ENCODE data around the gene FKBP1B.
"Not testable (repeated sequence)": the region's sequence is repeated elsewhere in the genome, so short reads cannot be mapped to it uniquely, and the experiment has no call there.

- not testable (repeated sequence) for TF ChIP-seq ZNF138 (CRISPR knock-in tag; conservative IDR thresholded peaks at IDR 0.05); CTCF (IDR thresholded peaks at IDR 0.05); JUN (CRISPR knock-in tag; IDR thresholded peaks at IDR 0.05); E2F4 (CRISPR knock-in tag; IDR thresholded peaks at IDR 0.05; ENCODE audit: borderline replicate concordance, low read depth); MLX (CRISPR knock-in tag; IDR thresholded peaks at IDR 0.05); PRDM15 (CRISPR knock-in tag; IDR thresholded peaks at IDR 0.05); ARID4B (CRISPR knock-in tag; IDR thresholded peaks at IDR 0.05; ENCODE audit: borderline replicate concordance); NR1H2 (CRISPR knock-in tag; IDR thresholded peaks at IDR 0.05); MXD4 (CRISPR knock-in tag; IDR thresholded peaks at IDR 0.05; ENCODE audit: borderline replicate concordance); ATF3 (CRISPR knock-in tag; conservative IDR thresholded peaks at IDR 0.05); CREB1 (CRISPR knock-in tag; IDR thresholded peaks at IDR 0.05); ZNF121 (CRISPR knock-in tag; IDR thresholded peaks at IDR 0.05)
- TF ChIP-seq, protein P1, sequence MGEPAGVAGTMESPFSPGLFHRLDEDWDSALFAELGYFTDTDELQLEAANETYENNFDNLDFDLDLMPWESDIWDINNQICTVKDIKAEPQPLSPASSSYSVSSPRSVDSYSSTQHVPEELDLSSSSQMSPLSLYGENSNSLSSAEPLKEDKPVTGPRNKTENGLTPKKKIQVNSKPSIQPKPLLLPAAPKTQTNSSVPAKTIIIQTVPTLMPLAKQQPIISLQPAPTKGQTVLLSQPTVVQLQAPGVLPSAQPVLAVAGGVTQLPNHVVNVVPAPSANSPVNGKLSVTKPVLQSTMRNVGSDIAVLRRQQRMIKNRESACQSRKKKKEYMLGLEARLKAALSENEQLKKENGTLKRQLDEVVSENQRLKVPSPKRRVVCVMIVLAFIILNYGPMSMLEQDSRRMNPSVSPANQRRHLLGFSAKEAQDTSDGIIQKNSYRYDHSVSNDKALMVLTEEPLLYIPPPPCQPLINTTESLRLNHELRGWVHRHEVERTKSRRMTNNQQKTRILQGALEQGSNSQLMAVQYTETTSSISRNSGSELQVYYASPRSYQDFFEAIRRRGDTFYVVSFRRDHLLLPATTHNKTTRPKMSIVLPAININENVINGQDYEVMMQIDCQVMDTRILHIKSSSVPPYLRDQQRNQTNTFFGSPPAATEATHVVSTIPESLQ (CRISPR knock-in tag; IDR thresholded peaks at IDR 0.05), result not testable (repeated sequence)
- TF ChIP-seq, protein P2, sequence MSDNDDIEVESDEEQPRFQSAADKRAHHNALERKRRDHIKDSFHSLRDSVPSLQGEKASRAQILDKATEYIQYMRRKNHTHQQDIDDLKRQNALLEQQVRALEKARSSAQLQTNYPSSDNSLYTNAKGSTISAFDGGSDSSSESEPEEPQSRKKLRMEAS (CRISPR knock-in tag; IDR thresholded peaks at IDR 0.05), result not testable (repeated sequence)
These were observed 51.2 kb downstream of the FKBP1B start for GRCh38 chr2:24100732-24101131.
